Endodermal cell (in vitro differentiated cells): Measurements from ENCODE around the gene NDFIP2. TPM values are rescaled to one million over a fixed set of nuclear protein-coding genes. Genes with fewer than 3 reads are reported as not detected.

ENCODE experiments used
- DNase-seq: peaks from one replicate; pipeline ENCODE4 v3.0.0-alpha.2; 2017
- H3K27ac ChIP-seq: 2 replicates; pipeline ENCODE4 v1.5.1; 2013; ENCODE audit warnings: mild to moderate bottlenecking, low read depth, low read length, moderate library complexity
- H3K27me3 ChIP-seq: 2 replicates; pipeline ENCODE4 v1.6.1; 2013; ENCODE audit warnings: mild to moderate bottlenecking, low read length, moderate library complexity; ENCODE audit not compliant: insufficient read depth, control insufficient read depth, poor library complexity, severe bottlenecking
- H3K36me3 ChIP-seq: 2 replicates; pipeline ENCODE4 v1.7.0; 2013; ENCODE audit warnings: mild to moderate bottlenecking, low read length, moderate library complexity; ENCODE audit not compliant: control insufficient read depth, insufficient read depth
- H3K4me1 ChIP-seq: one replicate; pipeline ENCODE4 v1.7.0; 2013; ENCODE audit warnings: low read length; ENCODE audit not compliant: control insufficient read depth, insufficient read depth
- H3K4me3 ChIP-seq: 2 replicates; pipeline ENCODE4 v1.5.1; 2013; ENCODE audit warnings: mild to moderate bottlenecking, low read length, moderate library complexity
- H3K9ac ChIP-seq: 2 replicates; pipeline ENCODE4 v1.6.1; 2013; ENCODE audit warnings: mild to moderate bottlenecking, low read length, moderate library complexity; ENCODE audit not compliant: poor library complexity, severe bottlenecking; ENCODE audit errors: extremely low read depth
- H3K9me3 ChIP-seq: 2 replicates; pipeline ENCODE4 v1.6.1; 2013; ENCODE audit warnings: mild to moderate bottlenecking, low read length, moderate library complexity; ENCODE audit not compliant: control insufficient read depth
- H3K27ac Mint-ChIP-seq: 2 replicates; pipeline ENCODE4 v1.8.0; 2020; ENCODE audit warnings: mixed read lengths
- H3K27me3 Mint-ChIP-seq: 2 replicates; pipeline ENCODE4 v1.8.0; 2021; ENCODE audit warnings: mild to moderate bottlenecking, mixed read lengths; ENCODE audit not compliant: insufficient read depth
- H3K36me3 Mint-ChIP-seq: 2 replicates; pipeline ENCODE4 v1.8.0; 2020; ENCODE audit warnings: low read depth, mixed read lengths
- H3K4me1 Mint-ChIP-seq: 2 replicates; pipeline ENCODE4 v1.8.0; 2020; ENCODE audit warnings: mixed read lengths
- H3K4me3 Mint-ChIP-seq: 2 replicates; pipeline ENCODE4 v1.8.0; 2020; ENCODE audit warnings: mild to moderate bottlenecking, moderate library complexity, mixed read lengths
- H3K9me3 Mint-ChIP-seq: 2 replicates; pipeline ENCODE4 v1.8.0; 2020; ENCODE audit warnings: mild to moderate bottlenecking, mixed read lengths
- WGBS, 2 experiments: methylation state at CpG; one replicate each; pipeline versions ENCODE4 v1.1.5 to v1.1.7; 2013; ENCODE audit warnings: missing lambda C conversion rate in 2 of 2, mixed read lengths in 1 of 2; ENCODE audit not compliant: insufficient coverage in 1 of 2, insufficient read length in 1 of 2; 5-methylcytosine and 5-hydroxymethylcytosine counted together
- total RNA-seq, 2 donors: library from RNA; stranded (reverse); fragmentation: NEBNext Ultra II Directional in 1 of 2; extraction: Animal tissue kit (Norgen Biotek cat#: 25700) in 1 of 2; gene quantifications; 2 replicates in 1 of 2; 3 replicates in 1 of 2; pipeline ENCODE4 v1.2.1, GENCODE V29; 2021
- TF ChIP-seq, protein P1 (sequence below): fragments of 200-600 bp; sonication (generic); conservative IDR thresholded peaks from 2 replicates; pipeline ENCODE4 v1.5.0; 2021; ENCODE audit warnings: antibody characterized with exemption, mild to moderate bottlenecking

Gene NDFIP2
- total RNA-seq, 2 donors from 2014 or later = 27.9 to 29.2 TPM

DNA sequence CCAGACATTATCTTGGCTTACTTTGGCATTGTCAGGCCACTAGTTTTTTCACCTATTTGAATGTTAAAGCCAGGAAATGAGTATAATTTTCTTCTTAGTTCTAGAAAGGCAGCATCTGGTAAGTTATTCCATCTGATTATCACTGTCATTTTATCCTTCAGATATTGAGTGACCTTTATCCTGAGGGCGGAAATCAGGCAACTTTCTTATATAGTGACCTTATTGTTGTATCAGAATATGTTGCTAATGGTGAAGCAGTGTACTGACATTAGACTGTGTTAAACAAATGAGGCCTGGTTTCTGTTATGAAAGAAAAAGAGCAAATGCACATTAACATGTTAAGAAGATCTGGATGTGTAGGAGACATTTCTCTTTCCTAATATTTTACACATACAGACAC, 5.4 kb upstream of the NDFIP2 start:
- no peaks in the 10 kb centered on the region for H3K36me3 Mint-ChIP-seq
- peaks cover 39% of the 10 kb centered on the region for H3K27me3 Mint-ChIP-seq
- Histone ChIP-seq H3K9me3 (no peaks in the 10 kb centered on the region), H3K4me1 (peaks cover 4% of the 10 kb centered on the region), H3K36me3 (no peaks in the 10 kb centered on the region), H3K27me3 (peaks cover 21% of the 10 kb centered on the region), H3K4me3 (no peak overlapping the region), H3K9ac (no peak overlapping the region), H3K27ac (no peak overlapping the region)
- H3K4me3 Mint-ChIP-seq = no peak overlapping the region
- TF ChIP-seq, protein P1, sequence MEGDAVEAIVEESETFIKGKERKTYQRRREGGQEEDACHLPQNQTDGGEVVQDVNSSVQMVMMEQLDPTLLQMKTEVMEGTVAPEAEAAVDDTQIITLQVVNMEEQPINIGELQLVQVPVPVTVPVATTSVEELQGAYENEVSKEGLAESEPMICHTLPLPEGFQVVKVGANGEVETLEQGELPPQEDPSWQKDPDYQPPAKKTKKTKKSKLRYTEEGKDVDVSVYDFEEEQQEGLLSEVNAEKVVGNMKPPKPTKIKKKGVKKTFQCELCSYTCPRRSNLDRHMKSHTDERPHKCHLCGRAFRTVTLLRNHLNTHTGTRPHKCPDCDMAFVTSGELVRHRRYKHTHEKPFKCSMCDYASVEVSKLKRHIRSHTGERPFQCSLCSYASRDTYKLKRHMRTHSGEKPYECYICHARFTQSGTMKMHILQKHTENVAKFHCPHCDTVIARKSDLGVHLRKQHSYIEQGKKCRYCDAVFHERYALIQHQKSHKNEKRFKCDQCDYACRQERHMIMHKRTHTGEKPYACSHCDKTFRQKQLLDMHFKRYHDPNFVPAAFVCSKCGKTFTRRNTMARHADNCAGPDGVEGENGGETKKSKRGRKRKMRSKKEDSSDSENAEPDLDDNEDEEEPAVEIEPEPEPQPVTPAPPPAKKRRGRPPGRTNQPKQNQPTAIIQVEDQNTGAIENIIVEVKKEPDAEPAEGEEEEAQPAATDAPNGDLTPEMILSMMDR = no peak
- no peaks in the 10 kb centered on the region for H3K4me1 Mint-ChIP-seq
- 91% methylated on average over 1 of the region's 1 CpG; no CpG with 5 or more reads in 1 of the 2 experiments for WGBS, 2 experiments
- H3K27ac Mint-ChIP-seq = no peak overlapping the region
- DNase-seq = no peak
- H3K9me3 Mint-ChIP-seq = no peaks in the 10 kb centered on the region

DNA sequence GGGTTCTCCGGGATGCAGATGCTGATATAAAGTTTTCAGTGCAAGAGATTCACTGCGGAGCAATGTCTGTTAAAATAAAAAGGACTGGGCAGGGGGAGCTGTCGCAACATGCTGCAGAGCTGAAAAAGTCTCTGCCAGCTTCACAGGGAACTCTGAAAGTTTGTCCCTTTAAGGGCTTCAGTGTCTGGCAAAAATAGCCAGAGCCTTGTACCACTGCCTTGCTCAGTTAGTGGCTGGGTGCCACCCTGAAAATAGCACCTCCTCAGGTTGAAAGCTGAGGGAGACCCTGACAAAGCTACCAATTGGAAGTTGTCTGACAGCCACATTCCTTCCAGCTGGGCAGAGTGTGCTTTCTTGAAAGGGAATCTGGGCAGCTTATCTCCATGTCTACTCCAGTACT, 3.0 kb upstream of the NDFIP2 start:
- Mint-ChIP-seq H3K27me3 (peaks cover 38% of the 10 kb centered on the region), H3K36me3 (no peaks in the 10 kb centered on the region), H3K4me3 (no peak overlapping the region), H3K9me3 (no peaks in the 10 kb centered on the region), H3K27ac (no peak overlapping the region), H3K4me1 (peaks cover 5% of the 10 kb centered on the region)
- TF ChIP-seq, protein P1 = peak; percentile 45
- Histone ChIP-seq H3K27ac (no peak overlapping the region), H3K9me3 (no peaks in the 10 kb centered on the region), H3K9ac (no peak overlapping the region), H3K36me3 (no peaks in the 10 kb centered on the region), H3K4me1 (peaks cover 4% of the 10 kb centered on the region), H3K4me3 (no peak overlapping the region), H3K27me3 (peaks cover 22% of the 10 kb centered on the region)
- WGBS, 2 experiments = 79 to 85% methylated on average over 3 of the region's 3 CpGs
- peak; percentile 72 for DNase-seq

DNA sequence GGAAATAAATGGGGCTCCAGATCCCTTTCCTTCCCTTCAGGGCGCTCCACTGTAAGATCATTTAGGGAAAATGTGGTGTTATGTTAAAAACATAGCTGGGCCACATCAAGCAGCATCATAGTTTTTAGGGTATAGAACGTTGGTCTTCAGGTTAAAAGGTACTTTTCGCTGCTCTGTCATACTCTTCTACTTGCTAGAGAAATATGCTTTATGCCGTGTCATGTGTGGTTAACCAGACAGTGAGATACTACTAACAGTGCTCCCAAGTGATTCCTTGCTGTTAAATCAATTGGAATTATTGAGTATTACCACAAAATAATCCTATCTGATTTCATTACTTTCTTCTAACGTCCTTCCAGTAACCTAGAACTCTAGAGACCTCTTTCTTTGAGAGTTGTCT, 1.1 kb upstream of the NDFIP2 start:
- Mint-ChIP-seq H3K9me3 (no peaks in the 10 kb centered on the region), H3K27me3 (peaks cover 30% of the 10 kb centered on the region), H3K36me3 (no peaks in the 10 kb centered on the region), H3K4me3 (peak overlapping the region; percentile 81), H3K4me1 (peaks cover 10% of the 10 kb centered on the region), H3K27ac (no peak overlapping the region)
- Histone ChIP-seq H3K36me3 (no peaks in the 10 kb centered on the region), H3K9ac (no peak overlapping the region), H3K4me1 (peaks cover 4% of the 10 kb centered on the region), H3K27ac (no peak overlapping the region), H3K9me3 (no peaks in the 10 kb centered on the region), H3K4me3 (no peak overlapping the region), H3K27me3 (peaks cover 22% of the 10 kb centered on the region)
- DNase-seq = no peak
- WGBS, 2 experiments = 89 to 90% methylated on average over 2 to 5 of the region's 5 CpGs
- TF ChIP-seq, protein P1 = no peak
